WTC11 (cell line): ENCODE data around the gene GMPR2. TPM values are rescaled to one million over a fixed set of nuclear protein-coding genes. Genes with fewer than 3 reads are reported as not detected.

Source experiments
- ATAC-seq: fragments of 200-7000 bp; cut with Tn5 transposase; 2 replicates; pipeline ENCODE4 v1.10.0; 2021; ENCODE audit warnings: mild to moderate bottlenecking, moderate library complexity
- CTCF ChIA-PET: fragments of 300-600 bp; sonication (Branson Sonifier 250); formaldehyde crosslinking; loops from one replicate; lab custom pipeline; 2021; ENCODE audit warnings: antibody characterized with exemption; lab: Charles Lee
- POLR2A ChIA-PET: fragments of 350-600 bp; sonication (Branson Sonifier 250); formaldehyde crosslinking; loops from one replicate; lab custom pipeline; 2021; ENCODE audit warnings: antibody characterized with exemption; lab: Charles Lee
- DNase-seq: peaks from one replicate; pipeline ENCODE4 v3.0.0; 2021; ENCODE audit warnings: low spot score
- H3K27ac Mint-ChIP-seq: 2 replicates; pipeline ENCODE4 v1.8.0; 2021; ENCODE audit warnings: mixed read lengths
- H3K27me3 Mint-ChIP-seq: 2 replicates; pipeline ENCODE4 v1.8.0; 2021; ENCODE audit warnings: low read depth, mild to moderate bottlenecking, moderate library complexity, mixed read lengths
- H3K36me3 Mint-ChIP-seq: 2 replicates; pipeline ENCODE4 v1.8.0; 2021; ENCODE audit warnings: mixed read lengths
- H3K4me1 Mint-ChIP-seq: 2 replicates; pipeline ENCODE4 v1.8.0; 2022; ENCODE audit warnings: mixed read lengths
- H3K4me3 Mint-ChIP-seq: 2 replicates; pipeline ENCODE4 v1.8.0; 2021; ENCODE audit warnings: mild to moderate bottlenecking, moderate library complexity, mixed read lengths
- H3K9me3 Mint-ChIP-seq: 2 replicates; pipeline ENCODE4 v1.8.0; 2021; ENCODE audit warnings: mixed read lengths
- CREM ChIP-seq: sonication (generic); formaldehyde crosslinking; IDR thresholded peaks from 2 replicates; pipeline ENCODE4 v1.8.1; 2022; ENCODE audit warnings: mild to moderate bottlenecking, missing genetic modification reagents, moderate library complexity
- E2F4 ChIP-seq: sonication (generic); formaldehyde crosslinking; IDR thresholded peaks from 2 replicates; pipeline ENCODE4 v1.8.1; 2022; ENCODE audit warnings: low read depth, mild to moderate bottlenecking, moderate library complexity, missing genetic modification reagents, borderline replicate concordance
- E2F5 ChIP-seq: sonication (generic); formaldehyde crosslinking; IDR thresholded peaks from 2 replicates; pipeline ENCODE4 v1.8.1; 2022; ENCODE audit warnings: mild to moderate bottlenecking, moderate library complexity, missing genetic modification reagents
- EMX1 ChIP-seq: fragments of 250-450 bp; sonication (Bioruptor Pico); IDR thresholded peaks from 2 replicates; pipeline ENCODE4 v1.8.0; 2021; ENCODE audit warnings: mild to moderate bottlenecking
- ESRRA ChIP-seq: sonication (generic); formaldehyde crosslinking; IDR thresholded peaks from 2 replicates; pipeline ENCODE4 v1.8.1; 2022; ENCODE audit warnings: mild to moderate bottlenecking, missing genetic modification reagents, borderline replicate concordance
- ETV6 ChIP-seq: sonication (generic); formaldehyde crosslinking; IDR thresholded peaks from 2 replicates; pipeline ENCODE4 v1.8.1; 2022; ENCODE audit warnings: mild to moderate bottlenecking, missing genetic modification reagents
- FOXJ3 ChIP-seq: sonication (generic); formaldehyde crosslinking; IDR thresholded peaks from 2 replicates; pipeline ENCODE4 v1.9.0; 2021; ENCODE audit warnings: missing genetic modification reagents, mild to moderate bottlenecking, borderline replicate concordance
- FOXP4 ChIP-seq: sonication (generic); formaldehyde crosslinking; IDR thresholded peaks from 2 replicates; pipeline ENCODE4 v1.8.0; 2022; ENCODE audit warnings: mild to moderate bottlenecking, missing genetic modification reagents
- GRHL2 ChIP-seq: fragments of 250-450 bp; sonication (Bioruptor Pico); IDR thresholded peaks from 2 replicates; pipeline ENCODE4 v1.8.0; 2022; ENCODE audit warnings: mild to moderate bottlenecking, moderate library complexity; ENCODE audit not compliant: insufficient replicate concordance, severe bottlenecking
- GTF2I ChIP-seq: fragments of 250-450 bp; sonication (Bioruptor Pico); conservative IDR thresholded peaks from 2 replicates; pipeline ENCODE4 v1.4.0; 2021; ENCODE audit warnings: mild to moderate bottlenecking
- HMGA2 ChIP-seq: fragments of 250-450 bp; sonication (Bioruptor Pico); IDR thresholded peaks from 2 replicates; pipeline ENCODE4 v1.4.0; 2021; ENCODE audit warnings: mild to moderate bottlenecking, moderate library complexity
- HMGXB4 ChIP-seq: sonication (generic); formaldehyde crosslinking; IDR thresholded peaks from 2 replicates; pipeline ENCODE4 v1.8.1; 2023; ENCODE audit warnings: mild to moderate bottlenecking, moderate library complexity, missing genetic modification reagents
- MAX ChIP-seq: sonication (generic); formaldehyde crosslinking; IDR thresholded peaks from 2 replicates; pipeline ENCODE4 v1.8.0; 2022; ENCODE audit warnings: mild to moderate bottlenecking, missing genetic modification reagents
- MLX ChIP-seq: sonication (generic); formaldehyde crosslinking; IDR thresholded peaks from 2 replicates; pipeline ENCODE4 v1.8.1; 2023; ENCODE audit warnings: mild to moderate bottlenecking, missing genetic modification reagents, moderate library complexity
- MXD4 ChIP-seq: fragments of 250-450 bp; sonication (Bioruptor Pico); IDR thresholded peaks from 2 replicates; pipeline ENCODE4 v1.8.0; 2021; ENCODE audit warnings: mild to moderate bottlenecking, moderate library complexity, borderline replicate concordance
- PRRX2 ChIP-seq: fragments of 250-450 bp; sonication (Bioruptor Pico); IDR thresholded peaks from 2 replicates; pipeline ENCODE4 v1.8.0; 2021; ENCODE audit warnings: mild to moderate bottlenecking
- SMAD4 ChIP-seq: sonication (generic); formaldehyde crosslinking; IDR thresholded peaks from 2 replicates; pipeline ENCODE4 v1.8.0; 2022; ENCODE audit warnings: mild to moderate bottlenecking, missing genetic modification reagents
- SP1 ChIP-seq: sonication (generic); formaldehyde crosslinking; conservative IDR thresholded peaks from 2 replicates; pipeline ENCODE4 v1.8.1; 2022; ENCODE audit warnings: missing genetic modification reagents
- ZNF121 ChIP-seq: sonication (generic); formaldehyde crosslinking; IDR thresholded peaks from 2 replicates; pipeline ENCODE4 v1.8.0; 2023; ENCODE audit warnings: missing genetic modification reagents
- ZNF138 ChIP-seq: sonication (generic); formaldehyde crosslinking; conservative IDR thresholded peaks from 2 replicates; pipeline ENCODE4 v1.8.1; 2022; ENCODE audit warnings: mild to moderate bottlenecking, moderate library complexity, missing genetic modification reagents
- ZNF396 ChIP-seq: fragments of 250-450 bp; sonication (Bioruptor Pico); IDR thresholded peaks from 2 replicates; pipeline ENCODE4 v1.8.0; 2021; ENCODE audit warnings: mild to moderate bottlenecking, moderate library complexity, borderline replicate concordance
- total RNA-seq: library from RNA; stranded (reverse); gene quantifications from 3 replicates; pipeline ENCODE4 v1.2.3, GENCODE V29; 2021

The GMPR2 gene
- total RNA-seq, 1 experiment from 2014 or later: 82.3 TPM

- Mint-ChIP-seq H3K9me3 (no peaks in the 10 kb centered on the region), H3K27me3 (no peaks in the 10 kb centered on the region), H3K4me1 (peaks cover 18% of the 10 kb centered on the region), H3K27ac (no peak overlapping the region; the same call in 1 of the 2 replicates), H3K36me3 (peaks cover 31% of the 10 kb centered on the region), H3K4me3 (peak overlapping the region; percentile 89)
- CTCF ChIA-PET: interaction anchor here (0.9 to 3.3 kb wide), 7 partner anchors 24 to 75 kb away, joined by 3 to 24 read pairs (median 6); partner anchors contain the start of genes CHMP4A, DCAF11, IRF9 and NRL
- ATAC-seq: no peak
- TF ChIP-seq MXD4 (CRISPR knock-in tag): no peak
- TF ChIP-seq MLX: no peak
- TF ChIP-seq SMAD4 (CRISPR knock-in tag): no peak
- no peak for TF ChIP-seq CREM (CRISPR knock-in tag)
- no peak for TF ChIP-seq FOXP4
- TF ChIP-seq ETV6: no peak
- no peak for TF ChIP-seq EMX1
- TF ChIP-seq E2F4 (CRISPR knock-in tag): no peak
- TF ChIP-seq HMGA2 (CRISPR knock-in tag): no peak
- no peak for TF ChIP-seq ZNF396 (CRISPR knock-in tag)
- TF ChIP-seq SP1 (CRISPR knock-in tag): no peak
- no peak for TF ChIP-seq GTF2I (CRISPR knock-in tag)
- TF ChIP-seq E2F5 (CRISPR knock-in tag): no peak
- no peak for TF ChIP-seq GRHL2 (CRISPR knock-in tag)
- TF ChIP-seq ESRRA: no peak
- no peak for TF ChIP-seq PRRX2 (CRISPR knock-in tag)
- TF ChIP-seq, all 79 proteins: peak for 0
- no peak for DNase-seq
- POLR2A ChIA-PET: interaction anchor here (0.9 to 1.7 kb wide), 6 partner anchors 19 to 75 kb away, joined by 4 to 11 read pairs (median 7); partner anchors contain the start of genes CHMP4A, DCAF11, IRF9 and MDP1
Observed at GRCh38 chr14:24189460-24189859, 43.3 kb upstream of the GMPR2 start.

GRCh38 chr14:24190416-24190815 is 42.3 kb upstream of the GMPR2 start:
- ATAC-seq (no peak), DNase-seq (no peak)
- ChIA-PET POLR2A (no interaction called here), CTCF (no interaction called here)
- no peaks in the 10 kb centered on the region for H3K27me3 Mint-ChIP-seq
- H3K4me1 Mint-ChIP-seq: peaks cover 23% of the 10 kb centered on the region
- H3K4me3 Mint-ChIP-seq: no peak overlapping the region
- no peak for TF ChIP-seq E2F5 (CRISPR knock-in tag)
- TF ChIP-seq ZNF121 (CRISPR knock-in tag): no peak
- no peak overlapping the region for H3K27ac Mint-ChIP-seq
- no peaks in the 10 kb centered on the region for H3K9me3 Mint-ChIP-seq
- peaks cover 28% of the 10 kb centered on the region for H3K36me3 Mint-ChIP-seq

GRCh38 chr14:24192933-24193332 is 39.8 kb upstream of the GMPR2 start:
- DNase-seq: no peak
- TF ChIP-seq ZNF138 (CRISPR knock-in tag) (no peak), FOXJ3 (CRISPR knock-in tag) (no peak), MAX (CRISPR knock-in tag) (no peak), HMGXB4 (CRISPR knock-in tag) (no peak)
- peaks cover 23% of the 10 kb centered on the region for H3K4me1 Mint-ChIP-seq
- H3K36me3 Mint-ChIP-seq: peaks cover 16% of the 10 kb centered on the region
- ATAC-seq: no peak
- H3K27me3 Mint-ChIP-seq: no peaks in the 10 kb centered on the region
- no peaks in the 10 kb centered on the region for H3K9me3 Mint-ChIP-seq
- no peak overlapping the region; the same call in 1 of the 2 replicates for H3K27ac Mint-ChIP-seq
- no peak overlapping the region for H3K4me3 Mint-ChIP-seq
- CTCF ChIA-PET: no interaction called here
- POLR2A ChIA-PET: no interaction called here
